Ovary (tissue), 9 donors: ENCODE data around the gene PPP2R2C. TPM values are rescaled to one million over a fixed set of nuclear protein-coding genes. Genes with fewer than 3 reads are reported as not detected.

Experiments used
- DNase-seq, 5 donors: peaks; one replicate each; pipeline ENCODE4 v3.0.0-alpha.2; 2019 to 2020
- H3K27ac ChIP-seq, 2 donors: fragments of 200-600 bp; one replicate each; pipeline versions ENCODE4 v1.5.1 to v1.8.0; 2019 to 2022
- H3K27me3 ChIP-seq: fragments of 200-600 bp; one replicate; pipeline ENCODE4 v1.8.0; 2022
- H3K36me3 ChIP-seq: fragments of 200-600 bp; sonication (generic); one replicate; pipeline ENCODE4 v1.5.1; 2019
- H3K4me1 ChIP-seq: one replicate; pipeline ENCODE4 v1.8.1; 2013; ENCODE audit warnings: mild to moderate bottlenecking, moderate library complexity; ENCODE audit not compliant: insufficient read depth
- H3K4me3 ChIP-seq: fragments of 200-600 bp; sonication (generic); one replicate; pipeline ENCODE4 v1.5.1; 2017
- H3K9me3 ChIP-seq, 2 donors: fragments of 200-600 bp in 1 of 2; sonication (generic) in 1 of 2; one replicate each; pipeline versions ENCODE4 v1.5.1 to v1.8.1; 2013 to 2019; ENCODE audit warnings: mild to moderate bottlenecking in 1 of 2, moderate library complexity in 1 of 2
- CTCF ChIP-seq, 3 donors: fragments of 450-650 bp in 2 of 3; fragments of 200-600 bp in 1 of 3; IDR thresholded peaks; one replicate each; pipeline versions ENCODE4 v1.5.1 to v1.8.0; 2016 to 2022; ENCODE audit warnings: antibody characterized with exemption in 3 of 3, mild to moderate bottlenecking in 1 of 3
- EP300 ChIP-seq: sonication (generic); formaldehyde crosslinking; IDR thresholded peaks from one replicate; pipeline ENCODE4 v1.6.1; 2017; ENCODE audit warnings: antibody characterized with exemption
- POLR2A ChIP-seq: fragments of 450-650 bp; IDR thresholded peaks from one replicate; pipeline ENCODE4 v1.6.1; 2017; ENCODE audit warnings: antibody characterized with exemption, mild to moderate bottlenecking, moderate library complexity
- WGBS, 3 donors: extraction: QIAGEN DNeasy Blood & Tissue Kit in 1 of 3; methylation state at CpG; one replicate each; pipeline versions ENCODE4 v1.1.5 to v1.1.7; 2013 to 2017; 5-methylcytosine and 5-hydroxymethylcytosine counted together
- intact Hi-C, 4 donors: fragments of 100-400 bp; cut with DNase I; formaldehyde crosslinking; loops; one replicate each; pipeline versions ENCODE4 v1.11.0 to v1.15.1; 2022 to 2023
- polyA plus RNA-seq, 2 donors: library from polyadenylated mRNA; stranded (reverse); fragments of 200-250 nt in 1 of 2; fragments of 350-450 nt in 1 of 2; fragmentation: Illumina TruSeq in 1 of 2; extraction: RNeasy Lipid Tissue Mini Kit (QIAGEN cat#74804) in 1 of 2; gene quantifications; one replicate each; pipeline ENCODE4 v1.2.3, GENCODE V29; 2013 to 2014
- total RNA-seq, 7 donors: library from RNA; depleted of rRNA in 2 of 7; stranded (reverse); fragments of >200 nt in 2 of 7; fragmentation: NEBNext Ultra II Directional in 3 of 7; extraction: Animal tissue kit (Norgen Biotek cat#: 25700) in 3 of 7; gene quantifications; one replicate each; pipeline versions ENCODE4 v1.1.0 to v1.2.4, GENCODE V29; 2016 to 2023
- donor health status: DM: no; HTN: no; CAD: no; lungs with moderate emphysema.
- donor health status: DM: no; HTN: no; CAD: no.
- donor health status: Bipolar disorder and iron deficiency.
- donor health status: DM: yes; HTN: yes; CAD: no.
- donor health status: DM: no; HTN: no; CAD: no.
- donor health status: DM: yes; HTN: yes; CAD: no.

The PPP2R2C gene
- total and polyA plus RNA-seq, 9 donors: 0.12 to 4.5 (median 0.77) TPM

- Histone ChIP-seq H3K4me1 (no peaks in the 10 kb centered on the region), H3K27me3 (no peaks in the 10 kb centered on the region), H3K36me3 (no peaks in the 10 kb centered on the region), H3K9me3 (peaks cover 0 to 5% of the 10 kb centered on the region in 2 donors), H3K4me3 (no peak overlapping the region), H3K27ac (no peak overlapping the region)
- DNase-seq: no peak
- TF ChIP-seq CTCF (IDR thresholded peaks at IDR 0.05) (no peak), EP300 (no peak), POLR2A (no peak)
- 67 to 75% (median 74%) methylated on average over 6 of the region's 6 CpGs for WGBS, 3 donors
- intact Hi-C loops: no loop called here
These were observed 29.7 kb upstream of the PPP2R2C start for GRCh38 chr4:6502147-6502546.

GRCh38 chr4:6501171-6501570, 28.8 kb upstream of the PPP2R2C start:
- H3K27me3 ChIP-seq: no peaks in the 10 kb centered on the region
- no peak for DNase-seq
- H3K4me1 ChIP-seq: no peaks in the 10 kb centered on the region
- H3K27ac ChIP-seq: no peak overlapping the region
- intact Hi-C loops: no loop called here
- no peaks in the 10 kb centered on the region for H3K9me3 ChIP-seq
- WGBS, 3 donors: 85 to 91% (median 87%) methylated on average over 4 of the region's 4 CpGs
- H3K36me3 ChIP-seq: no peaks in the 10 kb centered on the region
- H3K4me3 ChIP-seq: no peak overlapping the region
- TF ChIP-seq POLR2A: no peak

DNA sequence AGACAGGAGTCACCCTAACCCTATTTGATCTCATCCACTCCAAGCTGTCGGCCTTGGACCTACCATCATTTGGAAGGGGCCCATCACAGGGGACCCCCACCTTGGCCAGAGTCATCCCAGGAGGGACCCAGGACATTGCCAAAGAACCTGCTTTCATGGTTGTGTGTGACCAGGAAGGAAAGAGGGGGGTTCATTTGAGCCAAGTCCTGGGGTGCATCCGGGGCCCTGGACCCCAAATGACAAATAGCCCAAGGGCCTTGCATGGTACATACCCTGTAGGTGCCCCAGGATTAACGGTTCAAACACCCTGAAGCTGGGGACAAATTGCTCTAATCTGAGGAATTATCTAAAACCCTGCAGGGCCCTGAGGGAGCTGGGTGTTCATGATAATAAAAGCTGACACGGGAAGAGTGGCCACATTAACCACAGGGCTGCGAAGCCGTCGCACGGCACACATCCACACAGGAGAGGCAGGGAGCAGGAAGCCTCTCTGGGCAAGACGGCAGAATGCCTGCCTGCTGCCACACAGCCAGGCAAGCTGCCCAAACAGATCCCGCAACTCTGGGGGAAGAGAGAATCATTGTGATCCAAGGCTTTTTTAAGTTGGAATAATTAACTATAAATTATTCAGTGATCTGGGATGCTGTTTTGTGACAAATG, 28.2 kb upstream of the PPP2R2C start:
- H3K9me3 ChIP-seq: no peaks in the 10 kb centered on the region
- no peaks in the 10 kb centered on the region for H3K4me1 ChIP-seq
- DNase-seq: no peak
- intact Hi-C loops: no loop called here
- no peaks in the 10 kb centered on the region for H3K27me3 ChIP-seq
- WGBS, 3 donors: 73 to 83% (median 77%) methylated on average over 10 of the region's 10 CpGs
- H3K27ac ChIP-seq: no peak overlapping the region
- no peak overlapping the region for H3K4me3 ChIP-seq
- no peak for TF ChIP-seq POLR2A
- TF ChIP-seq CTCF (IDR thresholded peaks at IDR 0.05): no peak
- no peak for TF ChIP-seq EP300
- no peaks in the 10 kb centered on the region for H3K36me3 ChIP-seq

DNA sequence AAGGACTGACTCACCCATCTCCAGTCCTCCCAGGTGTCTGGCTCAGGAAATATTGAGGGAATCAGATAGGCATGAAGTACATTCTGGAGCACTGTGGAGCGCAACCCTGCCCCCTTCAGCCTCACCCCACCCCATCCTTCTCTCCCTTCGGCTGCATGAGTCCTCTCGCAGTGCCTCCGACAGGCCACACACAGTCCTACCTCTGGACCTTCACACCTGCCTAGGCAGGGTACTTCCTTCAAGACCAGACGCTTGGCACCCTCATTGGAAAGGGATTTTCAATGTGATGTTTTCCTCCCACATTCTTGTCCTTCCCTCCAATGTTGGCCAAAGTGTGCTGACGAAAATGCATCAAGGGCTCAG, 26.8 kb upstream of the PPP2R2C start:
- no peaks in the 10 kb centered on the region for H3K27me3 ChIP-seq
- H3K4me1 ChIP-seq: no peaks in the 10 kb centered on the region
- H3K36me3 ChIP-seq: no peaks in the 10 kb centered on the region
- H3K9me3 ChIP-seq: no peaks in the 10 kb centered on the region
- intact Hi-C loops: no loop called here
- 73 to 77% (median 75%) methylated on average over 6 of the region's 6 CpGs for WGBS, 3 donors
- H3K27ac ChIP-seq: no peak overlapping the region
- no peak overlapping the region for H3K4me3 ChIP-seq
- TF ChIP-seq EP300 (no peak), POLR2A (no peak), CTCF (IDR thresholded peaks at IDR 0.05) (no peak)
- no peak for DNase-seq

DNA sequence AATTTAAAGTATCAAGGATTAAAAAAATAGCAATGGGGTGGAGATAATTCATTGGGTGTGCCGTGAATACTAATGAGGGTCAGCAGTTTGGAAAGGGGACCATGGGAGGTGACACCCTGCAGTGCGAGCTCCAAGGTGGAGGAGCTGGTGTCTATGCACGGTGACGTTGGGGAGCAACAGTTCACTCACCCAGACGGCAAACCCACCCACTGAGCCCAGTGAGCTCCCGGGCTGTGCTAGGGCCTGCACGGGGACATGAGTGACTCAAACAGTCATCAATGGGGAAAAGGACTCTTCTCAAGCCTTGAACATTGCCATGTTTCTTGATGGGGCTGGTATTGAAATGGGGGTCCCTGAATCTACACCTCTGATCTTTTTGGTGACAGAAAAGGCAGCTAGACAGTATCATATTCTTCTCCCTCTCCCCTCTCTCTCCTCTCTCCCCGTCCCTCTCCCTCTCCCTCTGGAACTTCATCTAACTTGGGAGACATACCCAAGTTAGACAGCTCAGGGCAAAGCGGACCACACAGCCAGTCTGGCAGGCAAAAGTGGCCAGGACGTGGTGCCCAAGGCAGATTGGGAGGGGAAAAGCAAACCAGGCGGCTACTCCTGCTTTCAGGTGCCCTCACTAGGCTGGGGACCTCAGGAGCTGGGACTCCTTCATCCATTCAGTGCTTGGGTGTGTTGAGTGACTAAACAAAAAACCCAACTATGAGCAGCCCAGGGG, 26.3 kb upstream of the PPP2R2C start:
- Histone ChIP-seq H3K9me3 (no peaks in the 10 kb centered on the region), H3K4me3 (no peak overlapping the region), H3K27ac (no peak overlapping the region), H3K4me1 (no peaks in the 10 kb centered on the region), H3K36me3 (no peaks in the 10 kb centered on the region), H3K27me3 (no peaks in the 10 kb centered on the region)
- DNase-seq: no peak
- intact Hi-C loops: no loop called here
- WGBS, 3 donors: 61 to 67% (median 67%) methylated on average over 11 of the region's 11 CpGs
- TF ChIP-seq POLR2A (no peak), EP300 (no peak), CTCF (IDR thresholded peaks at IDR 0.05) (no peak)
